Left kidney (tissue), 2 donors: Measurements from ENCODE around the gene NUP98. TPM values are rescaled to one million over a fixed set of nuclear protein-coding genes. Genes with fewer than 3 reads are reported as not detected.

Source experiments
- DNase-seq: peaks from one replicate; pipeline ENCODE4 v3.0.0-alpha.2; 2013
- polyA plus RNA-seq: library from polyadenylated mRNA; unstranded; fragments of 120-200 nt; gene quantifications from one replicate; pipeline ENCODE4 v1.2.1, GENCODE V29; 2013; ENCODE audit not compliant: insufficient read length

Gene NUP98
- polyA plus RNA-seq, 1 donor, result 78.0 TPM

DNA sequence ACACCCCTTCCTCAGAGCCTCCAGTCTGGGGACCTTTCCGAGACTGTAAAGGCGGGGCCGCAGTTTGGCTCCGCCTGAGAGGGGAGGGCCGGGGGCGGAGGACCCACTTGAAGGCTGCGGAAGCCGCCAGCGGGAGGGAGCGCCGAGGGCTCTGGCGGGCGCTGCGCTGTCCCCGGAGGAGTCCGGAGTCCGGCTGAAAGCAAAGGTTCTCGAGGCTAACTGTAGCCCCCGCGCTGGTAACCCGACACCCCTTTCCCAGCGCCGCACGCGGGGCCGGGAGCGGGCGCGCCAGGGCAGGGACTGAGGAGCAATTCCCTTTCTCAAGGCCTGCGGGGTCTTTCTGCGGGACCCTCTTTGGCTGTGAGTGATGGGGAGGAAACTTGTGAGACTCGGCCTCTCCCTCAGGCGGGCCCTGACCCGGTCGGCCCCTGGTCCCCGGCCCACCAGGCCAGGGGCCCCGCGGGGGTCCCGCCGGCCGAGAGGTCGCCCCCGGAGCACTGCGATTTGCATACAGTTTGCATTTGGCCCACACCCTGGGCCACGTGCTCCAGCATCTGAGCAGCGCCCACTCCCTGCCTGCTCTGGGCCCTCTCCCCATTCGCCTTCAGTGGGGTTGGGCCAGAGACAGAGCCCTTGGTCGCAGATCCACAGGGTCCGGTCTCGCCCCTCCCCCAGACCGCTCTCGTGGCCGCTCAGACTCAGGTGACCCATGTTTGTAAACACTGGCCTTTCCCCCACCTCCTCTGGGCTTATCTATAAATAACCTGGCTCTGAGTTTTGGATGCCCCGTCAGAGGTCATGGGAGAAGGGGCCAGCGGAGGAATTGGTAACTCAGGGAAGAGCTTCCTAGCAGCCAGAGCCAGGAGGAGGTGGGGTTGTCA, 155.0 kb downstream of the NUP98 start:
- DNase-seq, result peak; percentile 86

DNA sequence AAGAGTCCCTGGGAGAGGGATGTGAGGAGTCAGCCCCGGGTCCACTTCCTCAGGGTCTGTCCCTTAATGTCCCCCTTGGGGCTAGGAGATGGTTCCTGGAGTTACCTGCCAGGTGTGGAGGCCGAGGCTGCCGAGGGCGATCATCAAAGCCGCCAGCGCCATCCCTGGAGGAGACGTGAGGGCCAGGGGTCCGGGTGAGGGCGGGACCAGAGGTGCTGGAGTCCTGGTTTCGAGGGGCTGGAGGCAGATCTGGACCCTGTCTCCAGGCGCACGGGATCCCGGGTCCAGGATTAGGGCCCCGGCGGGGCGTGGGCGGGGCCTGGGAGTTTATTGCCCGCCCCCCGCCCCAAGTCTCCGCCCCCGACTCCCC, 155.7 kb downstream of the NUP98 start, which contains the start of gene ART5:
Gene ART5 (minus strand): TSS at position 292 of the 370 bp plus-strand sequence. CDS start 130 bp downstream, at position 162.
- DNase-seq, result no peak

DNA sequence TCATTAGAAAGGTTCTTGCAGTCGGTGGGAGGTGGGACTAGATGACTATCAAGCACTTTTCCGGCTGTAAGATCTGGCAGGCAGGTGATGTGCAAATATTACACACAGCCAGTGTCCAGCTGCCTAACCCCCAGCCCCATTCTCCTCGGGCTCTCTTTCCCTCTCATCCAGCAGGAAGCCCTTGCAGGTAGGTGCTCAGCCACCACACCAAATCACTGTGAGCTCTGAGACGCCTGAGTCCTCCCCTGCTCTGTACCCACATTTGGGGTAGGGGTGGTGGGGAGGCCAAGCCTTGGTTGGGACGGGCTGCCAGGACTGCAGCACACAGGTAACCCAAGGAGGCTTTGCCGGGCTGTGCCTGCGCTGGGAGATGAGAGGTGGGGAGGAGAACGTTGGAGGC, 156.2 kb downstream of the NUP98 start:
- DNase-seq, result no peak

DNA sequence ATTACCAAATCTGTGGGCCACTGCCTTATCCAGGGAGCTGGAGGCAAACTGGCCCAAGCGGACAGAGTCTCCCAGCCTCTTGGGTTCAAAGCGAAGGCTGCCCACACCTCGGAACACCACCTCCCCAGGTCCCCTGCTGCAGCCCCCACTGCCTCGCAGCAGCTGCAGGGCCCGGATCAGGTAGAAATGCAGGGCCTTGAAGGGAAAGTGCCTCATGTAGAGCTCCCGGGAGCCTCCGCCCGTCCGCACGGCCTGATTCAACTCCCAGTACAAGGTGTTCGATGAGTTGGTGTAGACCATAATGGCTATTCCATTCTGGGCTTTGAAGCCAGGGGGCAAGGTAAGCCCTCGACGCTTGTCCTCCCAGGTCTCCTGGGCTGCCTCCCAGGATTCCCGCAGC, 157.5 kb downstream of the NUP98 start:
- DNase-seq, result no peak

DNA sequence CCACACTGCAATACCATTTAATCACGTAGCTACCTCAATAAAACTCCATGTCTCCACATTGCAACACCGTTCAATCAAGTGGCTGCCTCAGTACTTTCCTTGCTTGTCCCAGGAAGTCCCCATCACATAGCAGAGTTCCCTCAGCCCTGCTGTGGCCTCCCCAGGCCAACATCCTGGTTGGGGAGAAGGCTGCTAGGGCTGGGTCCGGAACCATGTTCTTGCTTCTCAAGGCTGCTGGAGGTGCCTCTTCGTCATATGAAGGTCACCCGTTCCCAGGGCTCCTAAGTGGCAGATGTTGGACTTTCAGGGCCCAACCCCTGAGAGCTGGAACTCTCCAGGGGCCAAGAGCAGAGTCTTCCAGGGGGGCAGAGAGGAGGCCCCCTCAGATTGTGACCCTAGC, 158.8 kb downstream of the NUP98 start:
- DNase-seq, result no peak

DNA sequence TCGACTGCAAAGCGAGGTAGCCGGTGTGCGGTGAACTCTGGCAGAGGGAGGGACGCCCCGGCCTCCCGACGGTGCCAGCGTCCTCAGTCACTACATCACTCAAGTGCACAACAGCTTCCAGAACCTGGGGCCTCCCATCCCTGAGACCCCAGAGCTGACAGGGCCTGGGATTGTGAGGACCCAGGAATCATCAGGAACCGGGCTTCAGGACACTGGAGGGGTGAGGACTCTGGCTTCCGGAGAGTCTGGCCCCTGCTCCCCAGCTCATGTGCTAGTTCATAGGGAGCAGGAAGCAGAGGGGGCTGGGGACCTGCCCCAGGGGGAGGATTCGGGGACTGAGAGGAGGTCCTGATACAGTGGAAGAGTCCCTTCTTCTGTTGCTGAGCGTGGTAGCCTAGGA, 160.2 kb downstream of the NUP98 start:
- no peak for DNase-seq

DNA sequence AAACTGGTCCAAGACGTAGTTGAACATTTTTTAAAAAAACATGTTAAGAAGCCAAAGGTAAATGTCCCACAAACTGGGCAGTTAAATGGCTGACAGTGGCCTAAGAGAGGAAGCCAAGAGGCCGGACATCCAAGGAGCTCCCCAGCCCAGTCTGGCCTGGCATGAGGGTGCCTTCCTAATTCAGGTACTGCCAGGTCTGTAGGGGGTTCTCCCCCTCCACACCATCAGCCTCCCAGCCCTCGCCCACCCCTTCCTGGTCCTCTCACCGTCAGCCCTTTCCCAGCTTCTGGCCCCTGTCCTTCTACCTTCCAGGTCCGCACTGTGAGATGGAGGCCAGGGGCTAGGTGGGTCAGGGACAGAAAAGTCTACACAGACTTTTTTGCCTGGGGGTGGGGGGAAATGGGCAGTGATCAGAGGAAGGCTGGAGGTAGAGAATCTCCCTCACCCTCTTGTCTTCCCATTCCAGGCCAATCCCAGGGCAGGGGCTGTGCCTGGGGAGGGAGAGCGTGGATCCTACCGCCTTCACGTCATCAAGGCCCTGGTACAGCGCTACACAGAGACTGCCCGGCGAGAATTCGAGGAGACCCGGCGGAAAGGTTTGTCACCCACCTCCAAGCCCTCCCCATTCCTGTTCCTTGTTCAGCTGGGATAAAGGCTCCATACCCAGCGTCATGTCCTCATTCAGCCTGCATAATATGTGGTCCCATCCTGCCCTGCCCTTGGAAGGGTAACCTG, 161.5 kb downstream of the NUP98 start:
- no peak for DNase-seq

DNA sequence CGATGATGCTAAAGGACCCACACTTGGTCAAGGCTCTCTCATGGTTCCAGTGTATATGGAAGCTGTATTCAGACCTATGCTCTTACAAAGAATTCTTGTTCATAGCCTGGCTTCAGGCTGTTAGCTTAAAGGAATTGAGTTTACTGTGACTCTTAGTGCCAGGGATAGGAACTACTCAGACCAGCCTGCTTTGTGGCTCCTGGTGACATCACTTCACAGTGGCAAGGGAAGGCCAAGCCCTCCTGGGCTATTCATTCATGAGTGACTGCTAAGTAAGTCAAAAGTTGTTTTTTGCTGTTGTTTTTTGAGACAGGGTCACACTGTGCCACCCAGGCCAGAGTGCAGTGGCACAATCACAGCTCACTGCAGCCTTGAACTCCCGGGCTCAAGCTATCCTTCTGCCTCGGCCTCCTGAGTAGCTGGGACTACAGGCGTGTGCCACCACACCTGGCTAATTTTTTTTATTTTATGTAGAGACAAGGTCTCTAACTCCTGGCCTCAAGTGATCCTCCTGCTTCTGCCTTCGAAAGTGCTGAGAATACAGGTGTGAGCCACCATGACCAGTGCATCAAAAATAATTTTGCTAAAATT, 165.2 kb downstream of the NUP98 start:
- DNase-seq, result no peak

DNA sequence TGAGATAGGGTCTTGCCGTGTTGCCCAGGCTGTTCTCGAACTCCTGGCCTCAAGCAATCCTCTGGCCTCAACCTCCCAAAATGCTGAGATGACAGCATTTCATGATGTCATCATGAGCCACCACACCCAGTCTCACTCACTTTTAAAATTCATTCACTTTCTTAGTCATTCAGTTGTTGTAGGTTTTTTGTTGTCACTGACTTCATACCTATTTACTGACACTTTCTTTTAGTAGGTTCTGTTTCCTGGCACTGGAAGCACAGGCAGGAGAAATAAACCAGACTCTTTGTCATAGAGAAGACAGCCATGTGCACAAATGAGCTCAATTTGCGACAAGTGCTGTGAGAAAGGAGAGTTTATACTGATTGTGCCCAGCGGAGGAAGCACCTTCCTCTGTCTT, 166.0 kb downstream of the NUP98 start:
- DNase-seq, result no peak

DNA sequence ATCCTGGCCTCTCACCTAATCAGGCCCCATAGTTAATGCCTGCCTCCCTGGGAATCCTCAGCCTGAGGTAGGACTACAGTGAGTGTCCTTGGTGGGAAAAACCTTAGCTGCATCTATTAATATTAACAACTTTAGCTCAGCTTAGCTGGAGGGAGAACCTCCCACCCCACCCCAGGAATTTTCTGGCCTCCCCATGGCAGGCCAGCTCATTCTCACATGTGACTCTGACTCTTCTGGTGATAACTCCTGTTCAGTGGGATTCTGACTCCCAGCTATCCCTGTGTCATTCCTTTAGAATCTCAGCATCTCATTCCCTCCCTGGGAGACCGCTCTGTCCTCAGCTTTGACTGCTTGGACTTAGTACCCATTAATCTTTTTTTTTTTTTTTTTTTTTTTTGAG, 170.1 kb downstream of the NUP98 start:
- DNase-seq, result no peak

DNA sequence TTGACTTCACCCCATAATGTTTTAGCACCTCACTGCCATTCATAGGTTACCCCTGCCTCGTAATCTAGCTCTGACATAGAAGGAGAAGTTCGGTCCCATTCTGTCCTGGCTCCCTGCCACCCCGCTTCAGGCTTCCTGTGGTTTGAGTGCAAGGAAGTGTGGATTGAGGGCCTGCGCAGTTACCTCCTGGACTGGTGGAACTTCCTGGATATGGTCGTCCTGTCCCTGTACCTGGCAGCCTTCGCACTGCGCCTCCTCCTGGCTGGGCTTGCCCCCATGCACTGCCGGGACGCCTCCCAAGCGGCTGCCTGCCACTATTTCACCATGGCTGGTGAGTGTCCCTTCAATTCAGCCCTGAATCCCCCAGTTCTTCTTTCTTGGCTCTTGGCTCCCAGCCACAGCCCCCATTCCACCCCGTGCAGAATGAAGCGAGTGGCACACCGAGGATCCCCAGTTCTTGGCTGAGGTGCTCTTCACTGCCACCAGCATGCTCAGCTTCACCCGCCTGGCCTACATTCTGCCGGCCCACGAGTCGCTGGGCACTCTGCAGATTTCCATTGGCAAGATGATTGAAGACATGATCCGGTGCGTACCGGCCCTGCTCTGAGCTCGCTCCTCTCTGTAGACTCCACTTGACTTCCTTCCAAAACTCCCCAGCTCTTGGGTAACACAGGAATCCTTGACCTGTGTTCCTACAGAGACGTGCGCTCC, 170.9 kb downstream of the NUP98 start:
- DNase-seq, result no peak

Other genes starting within 250 kb of the NUP98 start
- gene ART5, start 155.6 kb downstream of the NUP98 start, polyA plus RNA-seq, result 4.1 TPM
- gene ART1, start 152.4 kb downstream of the NUP98 start, polyA plus RNA-seq, result 0.38 TPM
- 2.9 TPM for gene CHRNA10, start 126.2 kb downstream of the NUP98 start, polyA plus RNA-seq
- 48.7 TPM for gene PGAP2, start 11.0 kb upstream of the NUP98 start, polyA plus RNA-seq
- gene RHOG, start 43.4 kb upstream of the NUP98 start, polyA plus RNA-seq, result 19.4 TPM
- 37.1 TPM for gene STIM1, start 58.1 kb upstream of the NUP98 start, polyA plus RNA-seq